A549 (cell line): ENCODE results near the gene DEFB123. TPM values are rescaled to one million over a fixed set of nuclear protein-coding genes. Genes with fewer than 3 reads are reported as not detected.

Source experiments
- ATAC-seq, 2 experiments: fragments of 200-7000 bp in 1 of 2; fragments of >200 bp in 1 of 2; cut with Nextera tagmentation in 1 of 2; cut with Tn5 transposase in 1 of 2; 3 replicates each; pipeline versions ENCODE4 v1.8.0 to v1.9.1; 2018 to 2020; ENCODE audit warnings: mild to moderate bottlenecking in 1 of 2, moderate library complexity in 1 of 2
- CTCF ChIA-PET: fragments of 300-600 bp; sonication (Branson Sonifier 250); formaldehyde crosslinking; extraction: SDS; loops from one replicate; lab custom pipeline; 2021; ENCODE audit warnings: antibody characterized with exemption, inconsistent platforms; lab: Yijun Ruan, JAX
- POLR2A ChIA-PET: fragments of 350-600 bp; formaldehyde crosslinking; extraction: SDS; loops from one replicate; lab custom pipeline; 2021; ENCODE audit warnings: antibody characterized with exemption, inconsistent platforms; lab: Yijun Ruan, JAX
- DNase-seq, 2 experiments: peaks; one replicate each; pipeline versions ENCODE4 v3.0.0 to v3.0.0-alpha.2; 2011 to 2016; ENCODE audit warnings: low read depth in 1 of 2, low spot score in 1 of 2
- FAIRE-seq: peaks from 2 replicates; lab custom pipeline; 2011; peaks lifted over from hg19 to GRCh38; lab: Jason Lieb, UNC
- H3K27ac ChIP-seq, 2 experiments: fragments of >200 bp; sonication (Bioruptor Twin); formaldehyde crosslinking; 3 replicates each; pipeline ENCODE4 v1.5.1; 2016 to 2017
- H3K4me1 ChIP-seq: fragments of >200 bp; sonication (Bioruptor Twin); formaldehyde crosslinking; 3 replicates; pipeline ENCODE4 v1.6.1; 2016
- H3K4me2 ChIP-seq: fragments of >200 bp; sonication (Bioruptor Twin); formaldehyde crosslinking; 3 replicates; pipeline ENCODE4 v1.6.1; 2016
- H3K4me3 ChIP-seq: fragments of >200 bp; sonication (Bioruptor Twin); formaldehyde crosslinking; 3 replicates; pipeline ENCODE4 v1.5.1; 2016
- H3K9me3 ChIP-seq: fragments of >200 bp; sonication (Bioruptor Twin); formaldehyde crosslinking; 3 replicates; pipeline ENCODE4 v1.6.1; 2016
- ATOH8 ChIP-seq: fragments of 250-450 bp; sonication (Bioruptor Pico); IDR thresholded peaks from 2 replicates; pipeline ENCODE4 v1.5.0; 2020; ENCODE audit warnings: low read depth, mild to moderate bottlenecking, moderate library complexity
- BCL3 ChIP-seq: fragments of >200 bp; sonication (Bioruptor Twin); formaldehyde crosslinking; IDR thresholded peaks from 3 replicates; pipeline ENCODE4 v1.6.1; 2016
- CHD4 ChIP-seq: fragments of 200-600 bp; sonication (generic); IDR thresholded peaks from 2 replicates; pipeline ENCODE4 v1.6.1; 2016; ENCODE audit warnings: antibody characterized with exemption, mild to moderate bottlenecking, borderline replicate concordance
- CTCF ChIP-seq: fragments of >200 bp; sonication (Bioruptor Twin); formaldehyde crosslinking; IDR thresholded peaks from 3 replicates; pipeline ENCODE4 v1.5.1; 2016
- EHMT2 ChIP-seq: fragments of 200-600 bp; sonication (generic); IDR thresholded peaks from 2 replicates; pipeline ENCODE4 v1.6.1; 2016; ENCODE audit warnings: antibody characterized with exemption, low read depth, mild to moderate bottlenecking, moderate library complexity
- ELK1 ChIP-seq: fragments of 150-350 bp; IDR thresholded peaks from 2 replicates; pipeline ENCODE4 v1.6.1; 2014; ENCODE audit warnings: low read depth, mild to moderate bottlenecking, low read length
- EP300 ChIP-seq, 2 experiments: fragments of >200 bp; sonication (Bioruptor Twin); formaldehyde crosslinking; IDR thresholded peaks; 2 replicates in 1 of 2; 3 replicates in 1 of 2; pipeline ENCODE4 v1.6.1; 2016 to 2017
- FOSL2 ChIP-seq, 2 experiments: fragments of 450-650 bp in 1 of 2; fragments of >200 bp in 1 of 2; sonication (Bioruptor Twin) in 1 of 2; formaldehyde crosslinking; IDR thresholded peaks; 2 replicates each; pipeline versions ENCODE4 v1.5.0 to v1.6.1; 2016 to 2020; ENCODE audit warnings: mild to moderate bottlenecking in 1 of 2, moderate library complexity in 1 of 2
- HES2 ChIP-seq: fragments of >200 bp; sonication (Bioruptor Twin); formaldehyde crosslinking; IDR thresholded peaks from 2 replicates; pipeline ENCODE4 v1.6.1; 2016
- HEYL ChIP-seq: fragments of 250-450 bp; sonication (Bioruptor Pico); IDR thresholded peaks from 2 replicates; pipeline ENCODE4 v1.8.0; 2021; ENCODE audit warnings: mild to moderate bottlenecking, moderate library complexity
- HOXB13 ChIP-seq: fragments of 250-450 bp; sonication (Bioruptor Pico); IDR thresholded peaks from 2 replicates; pipeline ENCODE4 v1.5.0; 2020; ENCODE audit warnings: low read depth, mild to moderate bottlenecking, moderate library complexity
- KDM1A ChIP-seq: fragments of 200-600 bp; sonication (generic); IDR thresholded peaks from 2 replicates; pipeline ENCODE4 v1.6.1; 2016; ENCODE audit warnings: low read depth, mild to moderate bottlenecking
- MAX ChIP-seq: IDR thresholded peaks from 2 replicates; pipeline ENCODE4 v1.6.1; 2012
- MYC ChIP-seq: IDR thresholded peaks from 2 replicates; pipeline ENCODE4 v1.6.1; 2012; ENCODE audit warnings: mild to moderate bottlenecking, inconsistent platforms, low read length, improper control_type of control experiment, borderline replicate concordance
- PHF8 ChIP-seq: fragments of 200-600 bp; sonication (generic); IDR thresholded peaks from 2 replicates; pipeline ENCODE4 v1.6.1; 2016; ENCODE audit warnings: low read depth, mild to moderate bottlenecking, antibody characterized with exemption, moderate library complexity, borderline replicate concordance
- RNF2 ChIP-seq: fragments of 200-600 bp; sonication (generic); IDR thresholded peaks from 2 replicates; pipeline ENCODE4 v1.6.1; 2016; ENCODE audit warnings: low read depth, mild to moderate bottlenecking, antibody characterized with exemption, moderate library complexity, borderline replicate concordance
- ZC3H11A ChIP-seq: fragments of 450-650 bp; IDR thresholded peaks from 2 replicates; pipeline ENCODE4 v1.6.1; 2014; ENCODE audit warnings: antibody characterized with exemption, mild to moderate bottlenecking
- ZSCAN20 ChIP-seq: fragments of 250-450 bp; sonication (Bioruptor Pico); IDR thresholded peaks from 2 replicates; pipeline ENCODE4 v1.8.0; 2022; ENCODE audit warnings: mild to moderate bottlenecking, moderate library complexity
- WGBS: methylation state at CpG from one replicate; pipeline ENCODE4 v1.1.6; 2017; ENCODE audit errors: missing lambda C conversion rate; 5-methylcytosine and 5-hydroxymethylcytosine counted together
- polyA plus RNA-seq, 4 experiments: library from polyadenylated mRNA; depleted of rRNA in 3 of 4; stranded (reverse); fragments of >200 nt; fragmentation: RNase III in 1 of 4; extraction: RNeasy Plus Mini Kit Qiagen cat#74134 plus additional on column Dnase treatment in 1 of 4; gene quantifications; 2 replicates in 3 of 4; 3 replicates in 1 of 4; pipeline ENCODE4 v1.2.3, GENCODE V29; 2011 to 2017

DEFB123 gene
- polyA plus RNA-seq, 2 of the 4 experiments (the other 2 are of a cell fraction), result not detected

- H3K4me3 ChIP-seq, result 0 out of 3 replicates have a peak within 1 kb of the TSS, but pooled peaks have one; percentile 23
- TF ChIP-seq ZSCAN20 (CRISPR knock-in tag), result no peak
- no peak for TF ChIP-seq HEYL
- TF ChIP-seq MAX, result no peak
- no peak for TF ChIP-seq CHD4
- no peak for TF ChIP-seq BCL3
- no peak for TF ChIP-seq FOSL2 (IDR thresholded peaks at IDR 0.05)
- no peak for TF ChIP-seq FOSL2 (CRISPR knock-in tag; IDR thresholded peaks at IDR 0.05)
- no peak for TF ChIP-seq HES2
- TF ChIP-seq ZC3H11A, result no peak
- no peak for TF ChIP-seq PHF8
- no peak for TF ChIP-seq EP300 (IDR thresholded peaks at IDR 0.05)
- TF ChIP-seq ELK1, result no peak
- TF ChIP-seq KDM1A, result no peak
- no peak for TF ChIP-seq MYC
- TF ChIP-seq EHMT2, result no peak
- TF ChIP-seq RNF2, result no peak
- no peak for TF ChIP-seq CTCF
- TF ChIP-seq HOXB13, result no peak
- no peak for TF ChIP-seq ATOH8 (CRISPR knock-in tag)
- H3K4me2 ChIP-seq, result peak within 1 kb of the TSS; percentile 58
- POLR2A ChIA-PET, result no interaction called here
- H3K27ac ChIP-seq, result no peak within 1 kb of the TSS; a peak in 2 of 6 replicates
- ATAC-seq (peak in 1 of 2 experiments; percentile 38; a peak in 3 of 6 replicates), FAIRE-seq (no peak), DNase-seq (no peak)
- peaks cover 8% of the 10 kb centered on the region; the same call in 2 of the 3 replicates for H3K4me1 ChIP-seq
- WGBS, result 83% methylated on average over 13 of the region's 33 CpGs
- CTCF ChIA-PET, result interaction anchor here (0.6 to 2.9 kb wide), 5 partner anchors 13 to 28 kb away, joined by 3 to 12 read pairs (median 10); no protein-coding TSS in a partner anchor
- H3K9me3 ChIP-seq, result no peaks in the 10 kb centered on the region
Observed at GRCh38 chr20:31474758-31475427, 34.5 kb downstream of the DEFB123 start, which contains the start of the genes DEFB124 and REM1. TSS of gene DEFB124 (minus strand) at chr20:31475127. CDS start at chr20:31473013, 2,114 bp downstream. TSS of gene REM1 (plus strand) at chr20:31475288. CDS start at chr20:31476446, 1,158 bp downstream.
